Activated naive CD4-positive, alpha-beta T cell treated with anti-CD3 and anti-CD28 coated beads for 36 hours (primary cell): ENCODE measurements around the gene LRGUK. TPM values are rescaled to one million over a fixed set of nuclear protein-coding genes. Genes with fewer than 3 reads are reported as not detected.
A peak's percentile ranks its signal among the peaks of the same experiment; 100 is the strongest.
"Not testable (repeated sequence)": the region's sequence is repeated elsewhere in the genome, so short reads cannot be mapped to it uniquely, and the experiment has no call there.

ENCODE experiments used
- CTCF ChIA-PET: fragments of 350-600 bp; sonication (Branson Sonifier 250); formaldehyde crosslinking; loops from one replicate; lab custom pipeline; 2021; ENCODE audit warnings: antibody characterized with exemption; lab: Charles Lee
- DNase-seq: peaks from one replicate; pipeline ENCODE4 v3.0.0-alpha.2; 2020
- H3K27ac Mint-ChIP-seq: one replicate; pipeline ENCODE4 v1.8.0; 2021; ENCODE audit warnings: mild to moderate bottlenecking, mixed read lengths
- H3K27me3 Mint-ChIP-seq: one replicate; pipeline ENCODE4 v1.8.0; 2021; ENCODE audit warnings: low read depth, mixed read lengths
- H3K36me3 Mint-ChIP-seq: one replicate; pipeline ENCODE4 v1.8.0; 2021; ENCODE audit warnings: low read depth, mixed read lengths
- H3K4me1 Mint-ChIP-seq: one replicate; pipeline ENCODE4 v1.8.0; 2021; ENCODE audit warnings: low read depth, mixed read lengths
- H3K4me3 Mint-ChIP-seq: one replicate; pipeline ENCODE4 v1.8.0; 2021; ENCODE audit warnings: mild to moderate bottlenecking, moderate library complexity, mixed read lengths
- H3K9me3 Mint-ChIP-seq: one replicate; pipeline ENCODE4 v1.8.0; 2021; ENCODE audit warnings: mixed read lengths
- intact Hi-C: fragments of 100-400 bp; cut with micrococcal nuclease; formaldehyde crosslinking; loops from one replicate; pipeline ENCODE4 v1.15.1; 2023
- total RNA-seq, 2 experiments: library from RNA; stranded (reverse); gene quantifications; one replicate each; pipeline ENCODE4 v1.2.3, GENCODE V29; 2021

LRGUK gene
- under 1 TPM; 0.07 to 0.14 TPM for total RNA-seq

- intact Hi-C loops = loop anchor here (1.0 kb wide), 3 partner anchors 190 to 1045 kb away; partner anchors contain the start of gene CHCHD3
- no peaks in the 10 kb centered on the region for H3K9me3 Mint-ChIP-seq
- H3K36me3 Mint-ChIP-seq = no peaks in the 10 kb centered on the region
- CTCF ChIA-PET = interaction anchor here (0.6 to 2.3 kb wide), 4 partner anchors 14 to 808 kb away, joined by 3 to 13 read pairs (median 4); no protein-coding TSS in a partner anchor
- peak within 1 kb of the TSS; percentile 16 for H3K27ac Mint-ChIP-seq
- peaks cover 12% of the 10 kb centered on the region for H3K4me1 Mint-ChIP-seq
- peak; percentile 86 for DNase-seq
- H3K27me3 Mint-ChIP-seq = peaks cover 15% of the 10 kb centered on the region
- peak within 1 kb of the TSS; percentile 84 for H3K4me3 Mint-ChIP-seq
Measured at GRCh38 chr7:134126966-134127848, at the start of gene LRGUK. LRGUK (plus strand) TSS chr7:134127340; CDS start chr7:134127368, 28 bp downstream.

GRCh38 chr7:134077560-134077959, 49.6 kb upstream of the LRGUK start:
- CTCF ChIA-PET, H3K9me3 Mint-ChIP-seq, H3K27ac Mint-ChIP-seq, intact Hi-C loops, H3K27me3 Mint-ChIP-seq, H3K4me3 Mint-ChIP-seq, DNase-seq, H3K4me1 Mint-ChIP-seq: not testable (repeated sequence)
- H3K36me3 Mint-ChIP-seq = peaks cover 18% of the 10 kb centered on the region

- H3K36me3 Mint-ChIP-seq = peaks cover 15% of the 10 kb centered on the region
- DNase-seq = no peak
- intact Hi-C loops = no loop called here
- H3K4me3 Mint-ChIP-seq = no peak overlapping the region
- CTCF ChIA-PET = no interaction called here
- H3K9me3 Mint-ChIP-seq = peaks cover 3% of the 10 kb centered on the region
- no peaks in the 10 kb centered on the region for H3K4me1 Mint-ChIP-seq
- no peak overlapping the region for H3K27ac Mint-ChIP-seq
- H3K27me3 Mint-ChIP-seq = no peaks in the 10 kb centered on the region
Measured at GRCh38 chr7:134078991-134079390, 48.1 kb upstream of the LRGUK start.

- H3K36me3 Mint-ChIP-seq = no peaks in the 10 kb centered on the region
- peaks cover 2% of the 10 kb centered on the region for H3K9me3 Mint-ChIP-seq
- CTCF ChIA-PET = no interaction called here
- no peak overlapping the region for H3K27ac Mint-ChIP-seq
- H3K27me3 Mint-ChIP-seq = no peaks in the 10 kb centered on the region
- DNase-seq = no peak
- H3K4me1 Mint-ChIP-seq = no peaks in the 10 kb centered on the region
- H3K4me3 Mint-ChIP-seq = no peak overlapping the region
- intact Hi-C loops = no loop called here
Measured at GRCh38 chr7:134081695-134082094, 45.4 kb upstream of the LRGUK start.

GRCh38 chr7:134083766-134084487, 43.2 kb upstream of the LRGUK start:
- intact Hi-C loops = no loop called here
- no peak overlapping the region for H3K27ac Mint-ChIP-seq
- no peak overlapping the region for H3K4me3 Mint-ChIP-seq
- no peak for DNase-seq
- H3K27me3 Mint-ChIP-seq = no peaks in the 10 kb centered on the region
- CTCF ChIA-PET = no interaction called here
- H3K4me1 Mint-ChIP-seq = no peaks in the 10 kb centered on the region
- H3K36me3 Mint-ChIP-seq = no peaks in the 10 kb centered on the region
- peaks cover 17% of the 10 kb centered on the region for H3K9me3 Mint-ChIP-seq

- H3K4me3 Mint-ChIP-seq = no peak overlapping the region
- H3K4me1 Mint-ChIP-seq = no peaks in the 10 kb centered on the region
- H3K9me3 Mint-ChIP-seq = peaks cover 23% of the 10 kb centered on the region
- H3K27ac Mint-ChIP-seq = no peak overlapping the region
- DNase-seq = no peak
- CTCF ChIA-PET = no interaction called here
- intact Hi-C loops = no loop called here
- peaks cover 2% of the 10 kb centered on the region for H3K36me3 Mint-ChIP-seq
- no peaks in the 10 kb centered on the region for H3K27me3 Mint-ChIP-seq
Measured at GRCh38 chr7:134084488-134085144, 42.5 kb upstream of the LRGUK start.

- Mint-ChIP-seq H3K9me3 (peaks cover 27% of the 10 kb centered on the region), H3K4me1 (no peaks in the 10 kb centered on the region), H3K4me3 (no peak overlapping the region), H3K36me3 (peaks cover 2% of the 10 kb centered on the region), H3K27ac (no peak overlapping the region), H3K27me3 (no peaks in the 10 kb centered on the region)
- DNase-seq = no peak
- intact Hi-C loops = no loop called here
- CTCF ChIA-PET = no interaction called here
Measured at GRCh38 chr7:134085311-134085710, 41.8 kb upstream of the LRGUK start.

GRCh38 chr7:134086998-134087735, 40.0 kb upstream of the LRGUK start:
- no peaks in the 10 kb centered on the region for H3K4me1 Mint-ChIP-seq
- H3K36me3 Mint-ChIP-seq = peaks cover 2% of the 10 kb centered on the region
- H3K4me3 Mint-ChIP-seq = no peak overlapping the region
- intact Hi-C loops = no loop called here
- no peak overlapping the region for H3K27ac Mint-ChIP-seq
- no peak for DNase-seq
- H3K27me3 Mint-ChIP-seq = no peaks in the 10 kb centered on the region
- H3K9me3 Mint-ChIP-seq = peaks cover 28% of the 10 kb centered on the region
- CTCF ChIA-PET = interaction anchor here (0.5 kb wide), 1 partner anchor 255 kb away, joined by 3 read pairs; no protein-coding TSS in a partner anchor

GRCh38 chr7:134088199-134088598, 38.9 kb upstream of the LRGUK start:
- Mint-ChIP-seq H3K9me3 (peaks cover 32% of the 10 kb centered on the region), H3K27ac (no peak overlapping the region), H3K4me3 (no peak overlapping the region), H3K36me3 (peaks cover 5% of the 10 kb centered on the region), H3K4me1 (no peaks in the 10 kb centered on the region), H3K27me3 (no peaks in the 10 kb centered on the region)
- CTCF ChIA-PET = no interaction called here
- intact Hi-C loops = no loop called here
- no peak for DNase-seq

GRCh38 chr7:134089446-134089845, 37.7 kb upstream of the LRGUK start:
- no peaks in the 10 kb centered on the region for H3K4me1 Mint-ChIP-seq
- H3K36me3 Mint-ChIP-seq = peaks cover 5% of the 10 kb centered on the region
- H3K4me3 Mint-ChIP-seq = no peak overlapping the region
- intact Hi-C loops = no loop called here
- peaks cover 39% of the 10 kb centered on the region for H3K9me3 Mint-ChIP-seq
- CTCF ChIA-PET = no interaction called here
- no peak overlapping the region for H3K27ac Mint-ChIP-seq
- DNase-seq = no peak
- H3K27me3 Mint-ChIP-seq = no peaks in the 10 kb centered on the region

- Mint-ChIP-seq H3K9me3 (peaks cover 30% of the 10 kb centered on the region), H3K36me3 (peaks cover under 1% of the 10 kb centered on the region), H3K4me3 (no peak overlapping the region), H3K4me1 (no peaks in the 10 kb centered on the region), H3K27me3 (no peaks in the 10 kb centered on the region), H3K27ac (no peak overlapping the region)
- intact Hi-C loops = no loop called here
- no peak for DNase-seq
- CTCF ChIA-PET = interaction anchor here (1.3 kb wide), 1 partner anchor 43 kb away, joined by 4 read pairs; no protein-coding TSS in a partner anchor
Measured at GRCh38 chr7:134098072-134098471, 29.1 kb upstream of the LRGUK start.
